ENCODE measurements around the gene GATC.

GRCh38 chr12:120495731-120496412 lies 49.6 kb downstream of the GATC start, which contains the start of gene DYNLL1:
- TF ChIP-seq, protein P1, sequence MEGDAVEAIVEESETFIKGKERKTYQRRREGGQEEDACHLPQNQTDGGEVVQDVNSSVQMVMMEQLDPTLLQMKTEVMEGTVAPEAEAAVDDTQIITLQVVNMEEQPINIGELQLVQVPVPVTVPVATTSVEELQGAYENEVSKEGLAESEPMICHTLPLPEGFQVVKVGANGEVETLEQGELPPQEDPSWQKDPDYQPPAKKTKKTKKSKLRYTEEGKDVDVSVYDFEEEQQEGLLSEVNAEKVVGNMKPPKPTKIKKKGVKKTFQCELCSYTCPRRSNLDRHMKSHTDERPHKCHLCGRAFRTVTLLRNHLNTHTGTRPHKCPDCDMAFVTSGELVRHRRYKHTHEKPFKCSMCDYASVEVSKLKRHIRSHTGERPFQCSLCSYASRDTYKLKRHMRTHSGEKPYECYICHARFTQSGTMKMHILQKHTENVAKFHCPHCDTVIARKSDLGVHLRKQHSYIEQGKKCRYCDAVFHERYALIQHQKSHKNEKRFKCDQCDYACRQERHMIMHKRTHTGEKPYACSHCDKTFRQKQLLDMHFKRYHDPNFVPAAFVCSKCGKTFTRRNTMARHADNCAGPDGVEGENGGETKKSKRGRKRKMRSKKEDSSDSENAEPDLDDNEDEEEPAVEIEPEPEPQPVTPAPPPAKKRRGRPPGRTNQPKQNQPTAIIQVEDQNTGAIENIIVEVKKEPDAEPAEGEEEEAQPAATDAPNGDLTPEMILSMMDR (IDR thresholded peaks at IDR 0.05): peak in 3 of 7 experiments; percentile 28 to 47 (median 36)
- peak; percentile 78 to 94 (median 94) for TF ChIP-seq POLR2A (IDR thresholded peaks at IDR 0.05)

All from body of pancreas (tissue), 4 donors.